Measurements from ENCODE around the gene C10orf67. TPM values are rescaled to one million over a fixed set of nuclear protein-coding genes. Genes with fewer than 3 reads are reported as not detected.
"Not testable (repeated sequence)": the region's sequence is repeated elsewhere in the genome, so short reads cannot be mapped to it uniquely, and the experiment has no call there.

Gene C10orf67
- total RNA-seq, 1 experiment from 2014 or later = not detected

GRCh38 chr10:23258516-23258915, 86.1 kb downstream of the C10orf67 start:
- DNase-seq (ENCODE audit: low read depth, low spot score) = no peak
- intact Hi-C loops (cut with micrococcal nuclease; ENCODE audit: unreplicated experiment) = no loop called here
- TF ChIP-seq SIN3A (IDR thresholded peaks at IDR 0.05; ENCODE audit: borderline replicate concordance, insufficient read depth, low read depth, low read length) (no peak), CTCF (IDR thresholded peaks at IDR 0.05) (no peak)
- TF ChIP-seq, protein P1, sequence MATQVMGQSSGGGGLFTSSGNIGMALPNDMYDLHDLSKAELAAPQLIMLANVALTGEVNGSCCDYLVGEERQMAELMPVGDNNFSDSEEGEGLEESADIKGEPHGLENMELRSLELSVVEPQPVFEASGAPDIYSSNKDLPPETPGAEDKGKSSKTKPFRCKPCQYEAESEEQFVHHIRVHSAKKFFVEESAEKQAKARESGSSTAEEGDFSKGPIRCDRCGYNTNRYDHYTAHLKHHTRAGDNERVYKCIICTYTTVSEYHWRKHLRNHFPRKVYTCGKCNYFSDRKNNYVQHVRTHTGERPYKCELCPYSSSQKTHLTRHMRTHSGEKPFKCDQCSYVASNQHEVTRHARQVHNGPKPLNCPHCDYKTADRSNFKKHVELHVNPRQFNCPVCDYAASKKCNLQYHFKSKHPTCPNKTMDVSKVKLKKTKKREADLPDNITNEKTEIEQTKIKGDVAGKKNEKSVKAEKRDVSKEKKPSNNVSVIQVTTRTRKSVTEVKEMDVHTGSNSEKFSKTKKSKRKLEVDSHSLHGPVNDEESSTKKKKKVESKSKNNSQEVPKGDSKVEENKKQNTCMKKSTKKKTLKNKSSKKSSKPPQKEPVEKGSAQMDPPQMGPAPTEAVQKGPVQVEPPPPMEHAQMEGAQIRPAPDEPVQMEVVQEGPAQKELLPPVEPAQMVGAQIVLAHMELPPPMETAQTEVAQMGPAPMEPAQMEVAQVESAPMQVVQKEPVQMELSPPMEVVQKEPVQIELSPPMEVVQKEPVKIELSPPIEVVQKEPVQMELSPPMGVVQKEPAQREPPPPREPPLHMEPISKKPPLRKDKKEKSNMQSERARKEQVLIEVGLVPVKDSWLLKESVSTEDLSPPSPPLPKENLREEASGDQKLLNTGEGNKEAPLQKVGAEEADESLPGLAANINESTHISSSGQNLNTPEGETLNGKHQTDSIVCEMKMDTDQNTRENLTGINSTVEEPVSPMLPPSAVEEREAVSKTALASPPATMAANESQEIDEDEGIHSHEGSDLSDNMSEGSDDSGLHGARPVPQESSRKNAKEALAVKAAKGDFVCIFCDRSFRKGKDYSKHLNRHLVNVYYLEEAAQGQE (IDR thresholded peaks at IDR 0.05; ENCODE audit: insufficient read depth in 1 of 2, low read depth in 2 of 2, low read length in 1 of 2) = no peak
- H3K4me3 ChIP-seq (ENCODE audit: low read depth in 2 of 2, low read length in 2 of 2) = no peak overlapping the region
- in situ Hi-C loops (cut with HindIII; ENCODE audit: low pct_unique_long_range_greater_than_20kb, low sequenced_read_pairs) = no loop called here
- ChIA-PET CTCF (no interaction called here), POLR2A (no interaction called here)
- no peaks in the 10 kb centered on the region for H3K27me3 ChIP-seq (ENCODE audit: control insufficient read depth, insufficient read depth, low read length)
- no peaks in the 10 kb centered on the region for H3K36me3 ChIP-seq (ENCODE audit: control insufficient read depth, insufficient read depth, low read length)
- ATAC-seq = no peak
- BruUV-seq (replicated peaks) = no TSS peak
- H3K4me1 ChIP-seq (ENCODE audit: control insufficient read depth, insufficient read depth, low read length) = no peaks in the 10 kb centered on the region
- H3K9me3 ChIP-seq (ENCODE audit: control insufficient read depth, insufficient read depth, low read depth, low read length) = no peaks in the 10 kb centered on the region
- no peak overlapping the region for H3K27ac ChIP-seq (ENCODE audit: low read length)

DNA sequence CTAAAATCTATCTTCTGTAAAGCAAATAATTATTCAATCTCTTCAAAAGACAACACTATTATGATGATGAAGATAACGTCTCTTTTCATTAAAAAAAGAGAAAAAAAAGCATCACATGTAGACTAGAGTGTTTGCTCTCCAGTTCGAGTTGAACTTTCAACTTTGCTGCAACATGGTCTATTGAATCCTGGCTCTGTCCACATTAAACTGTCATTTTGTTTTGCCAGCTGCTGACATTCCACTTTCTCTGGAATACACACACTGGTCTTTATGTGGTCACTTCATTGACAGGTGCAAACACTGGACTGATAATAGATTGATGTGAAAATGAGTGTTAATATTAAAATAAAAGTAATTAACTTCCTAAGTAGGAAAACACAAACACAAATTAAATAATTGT, 90.8 kb downstream of the C10orf67 start:
- ATAC-seq (no peak), DNase-seq (ENCODE audit: low read depth, low spot score) (no peak)
- H3K27me3 ChIP-seq (ENCODE audit: control insufficient read depth, insufficient read depth, low read length) = no peaks in the 10 kb centered on the region
- no TSS peak for BruUV-seq (replicated peaks)
- no peak for TF ChIP-seq CTCF (IDR thresholded peaks at IDR 0.05)
- TF ChIP-seq TCF7L2 (IDR thresholded peaks at IDR 0.05; ENCODE audit: low read depth, low read length) = no peak
- no peak for TF ChIP-seq POLR2AphosphoS5 (IDR thresholded peaks at IDR 0.05; ENCODE audit: low read depth, low read length)
- no peak for TF ChIP-seq SIN3A (IDR thresholded peaks at IDR 0.05; ENCODE audit: borderline replicate concordance, insufficient read depth, low read depth, low read length)
- TF ChIP-seq, protein P1 (IDR thresholded peaks at IDR 0.05; ENCODE audit: insufficient read depth in 1 of 2, low read depth in 2 of 2, low read length in 1 of 2) = no peak
- no peaks in the 10 kb centered on the region for H3K4me1 ChIP-seq (ENCODE audit: control insufficient read depth, insufficient read depth, low read length)
- H3K4me3 ChIP-seq (ENCODE audit: low read depth in 2 of 2, low read length in 2 of 2) = no peak overlapping the region
- H3K27ac ChIP-seq (ENCODE audit: low read length) = no peak overlapping the region
- ChIA-PET CTCF (no interaction called here), POLR2A (no interaction called here)
- intact Hi-C loops (cut with micrococcal nuclease; ENCODE audit: unreplicated experiment) (no loop called here), in situ Hi-C loops (cut with HindIII; ENCODE audit: low pct_unique_long_range_greater_than_20kb, low sequenced_read_pairs) (no loop called here)
- no peaks in the 10 kb centered on the region for H3K36me3 ChIP-seq (ENCODE audit: control insufficient read depth, insufficient read depth, low read length)
- H3K9me3 ChIP-seq (ENCODE audit: control insufficient read depth, insufficient read depth, low read depth, low read length) = no peaks in the 10 kb centered on the region

- H3K9me3 ChIP-seq (ENCODE audit: control insufficient read depth, insufficient read depth, low read depth, low read length); BruUV-seq (replicated peaks); H3K27me3 ChIP-seq (ENCODE audit: control insufficient read depth, insufficient read depth, low read length); CTCF ChIA-PET; DNase-seq (ENCODE audit: low read depth, low spot score); H3K27ac ChIP-seq (ENCODE audit: low read length); ATAC-seq; H3K4me1 ChIP-seq (ENCODE audit: control insufficient read depth, insufficient read depth, low read length); H3K36me3 ChIP-seq (ENCODE audit: control insufficient read depth, insufficient read depth, low read length); H3K4me3 ChIP-seq (ENCODE audit: low read depth in 2 of 2, low read length in 2 of 2); in situ Hi-C loops (cut with HindIII; ENCODE audit: low pct_unique_long_range_greater_than_20kb, low sequenced_read_pairs); intact Hi-C loops (cut with micrococcal nuclease; ENCODE audit: unreplicated experiment); POLR2A ChIA-PET: not testable (repeated sequence)
These were observed 91.7 kb downstream of the C10orf67 start for GRCh38 chr10:23252859-23253258.

DNA sequence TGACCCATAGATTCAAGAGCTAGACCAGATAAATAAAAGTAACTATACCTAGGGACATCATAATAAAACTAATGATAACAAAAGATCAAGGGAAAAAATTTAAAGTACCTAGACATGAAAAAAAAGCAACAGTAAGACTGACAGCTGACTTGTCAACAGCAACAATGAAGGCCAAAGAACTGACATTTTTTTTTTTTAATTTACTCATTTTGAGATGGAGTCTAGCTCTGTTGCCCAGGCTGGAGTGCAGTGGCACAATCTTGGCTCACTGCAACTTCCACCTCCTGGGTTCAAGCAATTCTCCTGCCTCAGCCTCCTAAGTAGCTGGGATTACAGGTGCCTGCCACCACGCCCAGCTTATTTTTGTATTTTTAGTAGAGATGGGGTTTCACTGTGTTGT, 102.8 kb downstream of the C10orf67 start:
- H3K9me3 ChIP-seq (ENCODE audit: control insufficient read depth, insufficient read depth, low read depth, low read length); POLR2A ChIA-PET; H3K27ac ChIP-seq (ENCODE audit: low read length); H3K27me3 ChIP-seq (ENCODE audit: control insufficient read depth, insufficient read depth, low read length); DNase-seq (ENCODE audit: low read depth, low spot score); BruUV-seq (replicated peaks); ATAC-seq; CTCF ChIA-PET; in situ Hi-C loops (cut with HindIII; ENCODE audit: low pct_unique_long_range_greater_than_20kb, low sequenced_read_pairs); H3K36me3 ChIP-seq (ENCODE audit: control insufficient read depth, insufficient read depth, low read length); H3K4me1 ChIP-seq (ENCODE audit: control insufficient read depth, insufficient read depth, low read length); intact Hi-C loops (cut with micrococcal nuclease; ENCODE audit: unreplicated experiment); H3K4me3 ChIP-seq (ENCODE audit: low read depth in 2 of 2, low read length in 2 of 2): not testable (repeated sequence)

All from Panc1 (cell line).